WTC11 (cell line): ENCODE data around the gene PLA1A.

ENCODE experiments used
- CTCF ChIP-seq: fragments of 200-600 bp; IDR thresholded peaks from 2 replicates; pipeline ENCODE4 v1.8.0; 2022; ENCODE audit warnings: antibody characterized with exemption
- NFYB ChIP-seq: sonication (generic); formaldehyde crosslinking; conservative IDR thresholded peaks from 2 replicates; pipeline ENCODE4 v1.8.0; 2022; ENCODE audit warnings: low read depth, missing genetic modification reagents
- TCF7 ChIP-seq: sonication (generic); formaldehyde crosslinking; IDR thresholded peaks from 2 replicates; pipeline ENCODE4 v1.8.0; 2022; ENCODE audit warnings: mild to moderate bottlenecking, low read depth, missing genetic modification reagents, moderate library complexity
- ZNF138 ChIP-seq: sonication (generic); formaldehyde crosslinking; conservative IDR thresholded peaks from 2 replicates; pipeline ENCODE4 v1.8.1; 2022; ENCODE audit warnings: mild to moderate bottlenecking, moderate library complexity, missing genetic modification reagents
- ZNF281 ChIP-seq: sonication (generic); formaldehyde crosslinking; IDR thresholded peaks from 2 replicates; pipeline ENCODE4 v1.8.0; 2023; ENCODE audit warnings: mild to moderate bottlenecking, missing genetic modification reagents

- TF ChIP-seq ZNF138 (no peak), CTCF (no peak), NFYB (CRISPR knock-in tag) (no peak), ZNF281 (CRISPR knock-in tag) (no peak), TCF7 (no peak)
These were observed 79.9 kb downstream of the PLA1A start for GRCh38 chr3:119677641-119677934.
